ENCODE measurements around the gene SLFNL1.

The SLFNL1 gene

DNA sequence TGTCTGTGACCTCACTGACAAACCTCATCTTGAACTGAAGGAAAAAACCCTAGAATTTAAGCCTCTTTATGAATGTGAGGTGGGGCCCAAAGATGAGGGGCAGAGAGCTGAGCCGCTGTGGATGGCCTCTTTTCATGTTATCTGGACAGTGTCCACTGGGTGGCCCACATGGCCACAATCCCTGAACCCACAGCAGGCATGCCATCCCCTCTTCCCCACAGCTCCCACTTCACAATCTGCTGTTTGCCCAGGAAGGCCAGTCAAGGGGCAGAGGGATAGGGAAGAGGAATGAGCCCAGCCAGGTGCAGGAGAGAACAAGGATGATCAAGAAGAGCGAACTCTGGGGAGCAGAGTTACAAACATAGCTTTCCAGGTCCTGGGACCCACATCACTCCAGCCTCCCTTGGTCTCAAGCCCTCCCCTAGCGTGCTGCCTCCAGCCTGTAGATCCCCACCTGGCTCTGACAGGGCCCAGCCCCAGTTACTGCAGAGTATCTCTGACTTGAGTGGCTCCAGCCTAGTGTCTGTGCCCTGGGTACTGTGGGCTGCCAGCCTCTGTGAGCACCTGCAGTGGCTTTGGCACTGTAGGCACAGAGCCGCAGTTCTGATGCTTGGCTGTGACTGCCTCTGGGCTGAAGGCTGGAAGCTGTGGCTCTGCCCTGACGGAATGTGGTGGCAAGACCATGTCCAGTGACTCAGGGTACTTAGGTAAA is 1.9 kb upstream of the SLFNL1 start:
- Mint-ChIP-seq H3K27me3 (ENCODE audit: low read depth) (no peaks in the 10 kb centered on the region), H3K36me3 (ENCODE audit: low read depth) (peaks cover 25% of the 10 kb centered on the region), H3K9me3 (no peaks in the 10 kb centered on the region), H3K4me1 (peaks cover 6% of the 10 kb centered on the region), H3K4me3 (no peak overlapping the region), H3K27ac (peak overlapping the region in 1 of 3 experiments; percentile 64)
- TF ChIP-seq, protein P1, sequence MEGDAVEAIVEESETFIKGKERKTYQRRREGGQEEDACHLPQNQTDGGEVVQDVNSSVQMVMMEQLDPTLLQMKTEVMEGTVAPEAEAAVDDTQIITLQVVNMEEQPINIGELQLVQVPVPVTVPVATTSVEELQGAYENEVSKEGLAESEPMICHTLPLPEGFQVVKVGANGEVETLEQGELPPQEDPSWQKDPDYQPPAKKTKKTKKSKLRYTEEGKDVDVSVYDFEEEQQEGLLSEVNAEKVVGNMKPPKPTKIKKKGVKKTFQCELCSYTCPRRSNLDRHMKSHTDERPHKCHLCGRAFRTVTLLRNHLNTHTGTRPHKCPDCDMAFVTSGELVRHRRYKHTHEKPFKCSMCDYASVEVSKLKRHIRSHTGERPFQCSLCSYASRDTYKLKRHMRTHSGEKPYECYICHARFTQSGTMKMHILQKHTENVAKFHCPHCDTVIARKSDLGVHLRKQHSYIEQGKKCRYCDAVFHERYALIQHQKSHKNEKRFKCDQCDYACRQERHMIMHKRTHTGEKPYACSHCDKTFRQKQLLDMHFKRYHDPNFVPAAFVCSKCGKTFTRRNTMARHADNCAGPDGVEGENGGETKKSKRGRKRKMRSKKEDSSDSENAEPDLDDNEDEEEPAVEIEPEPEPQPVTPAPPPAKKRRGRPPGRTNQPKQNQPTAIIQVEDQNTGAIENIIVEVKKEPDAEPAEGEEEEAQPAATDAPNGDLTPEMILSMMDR (IDR thresholded peaks at IDR 0.05; ENCODE audit: unreplicated experiment in 3 of 3): peak in 1 of 3 experiments; percentile 17

DNA sequence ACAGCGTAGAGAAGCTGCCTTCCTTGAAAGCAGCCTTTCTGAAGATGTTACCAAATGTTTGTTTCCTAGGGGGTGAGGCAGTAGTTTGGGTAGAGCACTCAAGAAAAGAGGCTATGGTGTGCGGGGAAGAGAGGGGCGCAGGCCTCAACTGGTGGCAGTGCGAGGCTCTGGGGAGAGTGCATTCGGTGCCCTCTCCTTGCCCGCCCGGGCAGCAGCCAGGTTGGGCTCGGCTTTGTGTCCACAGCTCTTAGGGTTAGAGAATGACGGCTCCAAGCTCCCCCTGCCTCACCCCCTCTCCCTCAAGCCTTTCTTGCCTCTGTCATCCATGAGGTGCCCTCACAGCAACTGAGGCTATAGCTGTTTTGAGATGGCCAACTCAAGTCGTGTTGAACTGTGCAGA is 899 bp upstream of the SLFNL1 start:
- Mint-ChIP-seq H3K9me3 (no peaks in the 10 kb centered on the region), H3K36me3 (ENCODE audit: low read depth) (peaks cover 20% of the 10 kb centered on the region), H3K4me3 (no peak overlapping the region), H3K27me3 (ENCODE audit: low read depth) (no peaks in the 10 kb centered on the region), H3K4me1 (peaks cover 6% of the 10 kb centered on the region), H3K27ac (peak overlapping the region in 2 of 3 experiments; percentile 64 to 72)
- TF ChIP-seq, protein P1 (IDR thresholded peaks at IDR 0.05; ENCODE audit: unreplicated experiment in 3 of 3): no peak

DNA sequence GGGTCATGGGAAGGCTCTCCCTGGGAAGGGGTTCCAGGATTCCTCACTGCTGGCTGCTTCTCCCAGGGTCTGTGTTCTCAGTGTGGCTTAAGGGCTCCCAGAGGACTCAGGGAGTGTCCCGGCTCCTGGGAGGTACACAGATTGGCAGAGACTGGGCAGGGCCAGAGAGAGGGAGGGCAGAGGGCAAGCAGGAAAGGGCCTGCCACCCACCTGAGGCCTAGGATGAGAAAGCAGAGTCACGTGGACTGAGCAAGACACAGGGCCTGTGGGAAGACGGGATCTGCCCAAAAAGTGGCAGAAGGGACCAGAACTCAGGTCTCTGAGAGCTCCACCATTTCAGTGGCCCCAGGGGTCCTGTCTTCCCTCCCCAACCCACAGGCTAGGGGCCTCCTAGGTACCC is 871 bp downstream of the SLFNL1 start:
- H3K36me3 Mint-ChIP-seq (ENCODE audit: low read depth): peaks cover 17% of the 10 kb centered on the region
- peaks cover 6% of the 10 kb centered on the region for H3K4me1 Mint-ChIP-seq
- H3K27me3 Mint-ChIP-seq (ENCODE audit: low read depth): no peaks in the 10 kb centered on the region
- no peak overlapping the region for H3K4me3 Mint-ChIP-seq
- no peaks in the 10 kb centered on the region for H3K9me3 Mint-ChIP-seq
- no peak overlapping the region for H3K27ac Mint-ChIP-seq
- TF ChIP-seq, protein P1 (IDR thresholded peaks at IDR 0.05; ENCODE audit: unreplicated experiment in 3 of 3): no peak

DNA sequence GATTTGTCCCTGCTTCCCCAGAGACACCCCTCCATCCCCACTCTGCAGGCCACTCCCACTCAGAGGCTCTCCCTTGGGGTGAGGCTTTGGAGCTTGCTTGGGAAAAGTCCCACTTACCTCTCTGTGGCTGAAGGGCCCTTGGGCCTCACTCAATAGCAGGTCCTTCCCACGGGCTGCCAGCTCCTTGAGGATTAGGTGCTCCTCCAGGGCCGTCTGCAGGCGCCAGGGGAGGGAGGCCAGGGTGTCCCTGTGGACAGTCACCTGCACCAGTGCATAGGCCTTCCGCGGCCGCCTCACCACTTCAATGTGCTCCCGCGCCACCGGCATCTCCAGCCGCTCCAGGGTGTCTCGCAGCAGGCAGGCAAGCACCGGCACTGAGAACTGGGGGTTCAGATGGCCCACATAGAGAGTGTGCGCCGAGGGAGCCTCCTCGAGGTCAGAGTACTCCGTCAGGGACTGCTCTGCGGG is 1.4 kb downstream of the SLFNL1 start:
- Mint-ChIP-seq H3K36me3 (ENCODE audit: low read depth) (peaks cover 17% of the 10 kb centered on the region), H3K27me3 (ENCODE audit: low read depth) (peaks cover under 1% of the 10 kb centered on the region), H3K9me3 (no peaks in the 10 kb centered on the region), H3K4me3 (no peak overlapping the region), H3K27ac (no peak overlapping the region), H3K4me1 (peaks cover 6% of the 10 kb centered on the region)
- TF ChIP-seq, protein P1 (IDR thresholded peaks at IDR 0.05; ENCODE audit: unreplicated experiment in 3 of 3): no peak

DNA sequence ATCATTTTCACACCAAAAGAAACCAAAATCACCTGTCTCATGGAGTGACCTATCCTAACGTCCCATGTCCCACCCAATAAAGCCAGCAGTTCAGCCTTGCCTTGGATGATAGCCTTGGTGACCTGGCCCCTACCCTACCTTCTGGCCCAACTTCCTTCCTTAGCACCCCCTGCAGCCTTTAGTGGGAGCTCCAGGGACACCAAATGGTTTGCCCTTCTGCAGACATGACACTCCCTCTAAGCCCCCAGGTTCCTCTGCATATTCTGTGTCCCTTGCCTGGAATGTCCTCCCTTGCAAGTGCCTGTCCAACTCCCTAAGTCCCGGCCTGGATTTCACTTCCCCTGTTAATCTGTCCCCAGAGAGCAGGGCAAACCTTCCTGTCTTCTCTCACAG is 2.2 kb downstream of the SLFNL1 start:
- Mint-ChIP-seq H3K4me1 (peaks cover 6% of the 10 kb centered on the region), H3K36me3 (ENCODE audit: low read depth) (peaks cover 24% of the 10 kb centered on the region), H3K4me3 (no peak overlapping the region), H3K27ac (no peak overlapping the region), H3K27me3 (ENCODE audit: low read depth) (peaks cover 3% of the 10 kb centered on the region), H3K9me3 (no peaks in the 10 kb centered on the region)
- TF ChIP-seq, protein P1 (IDR thresholded peaks at IDR 0.05; ENCODE audit: unreplicated experiment in 3 of 3): no peak

DNA sequence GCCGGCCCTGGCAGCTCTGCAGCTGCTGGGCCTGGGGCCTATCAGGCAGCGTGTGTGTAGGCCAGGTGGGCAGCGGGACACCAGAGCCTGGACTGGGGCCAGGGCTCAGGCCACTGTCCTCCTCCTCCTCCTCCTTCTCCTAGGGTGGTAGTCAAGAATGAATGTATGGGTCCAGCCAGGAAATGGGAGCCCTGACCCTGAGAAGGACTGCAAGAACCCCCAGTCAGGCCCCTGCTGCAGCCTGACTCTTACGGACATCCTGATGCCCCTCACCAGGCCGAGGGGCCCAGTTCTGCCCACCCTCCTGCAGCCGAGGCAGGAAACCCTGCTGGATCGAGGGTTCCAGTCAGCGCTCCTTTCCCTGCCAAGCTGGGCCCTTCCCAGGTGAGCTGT is 3.5 kb downstream of the SLFNL1 start:
- Mint-ChIP-seq H3K4me3 (no peak overlapping the region), H3K27ac (no peak overlapping the region), H3K36me3 (ENCODE audit: low read depth) (peaks cover 31% of the 10 kb centered on the region), H3K27me3 (ENCODE audit: low read depth) (peaks cover 3% of the 10 kb centered on the region), H3K9me3 (no peaks in the 10 kb centered on the region), H3K4me1 (peaks cover 2% of the 10 kb centered on the region)
- TF ChIP-seq, protein P1 (IDR thresholded peaks at IDR 0.05; ENCODE audit: unreplicated experiment in 3 of 3): no peak
